ENCODE data around the gene CNTN5. TPM values are rescaled to one million over a fixed set of nuclear protein-coding genes. Genes with fewer than 3 reads are reported as not detected.

CNTN5 gene
- 0.16 and 1.5 TPM in 2 replicates for total RNA-seq

GRCh38 chr11:99020352-99021225 lies at the start of gene CNTN5:
Gene CNTN5, plus strand, starts transcription at chr11:99020949.

